ENCODE data around the gene ERBIN. TPM values are rescaled to one million over a fixed set of nuclear protein-coding genes. Genes with fewer than 3 reads are reported as not detected.

The ERBIN gene, protein sequence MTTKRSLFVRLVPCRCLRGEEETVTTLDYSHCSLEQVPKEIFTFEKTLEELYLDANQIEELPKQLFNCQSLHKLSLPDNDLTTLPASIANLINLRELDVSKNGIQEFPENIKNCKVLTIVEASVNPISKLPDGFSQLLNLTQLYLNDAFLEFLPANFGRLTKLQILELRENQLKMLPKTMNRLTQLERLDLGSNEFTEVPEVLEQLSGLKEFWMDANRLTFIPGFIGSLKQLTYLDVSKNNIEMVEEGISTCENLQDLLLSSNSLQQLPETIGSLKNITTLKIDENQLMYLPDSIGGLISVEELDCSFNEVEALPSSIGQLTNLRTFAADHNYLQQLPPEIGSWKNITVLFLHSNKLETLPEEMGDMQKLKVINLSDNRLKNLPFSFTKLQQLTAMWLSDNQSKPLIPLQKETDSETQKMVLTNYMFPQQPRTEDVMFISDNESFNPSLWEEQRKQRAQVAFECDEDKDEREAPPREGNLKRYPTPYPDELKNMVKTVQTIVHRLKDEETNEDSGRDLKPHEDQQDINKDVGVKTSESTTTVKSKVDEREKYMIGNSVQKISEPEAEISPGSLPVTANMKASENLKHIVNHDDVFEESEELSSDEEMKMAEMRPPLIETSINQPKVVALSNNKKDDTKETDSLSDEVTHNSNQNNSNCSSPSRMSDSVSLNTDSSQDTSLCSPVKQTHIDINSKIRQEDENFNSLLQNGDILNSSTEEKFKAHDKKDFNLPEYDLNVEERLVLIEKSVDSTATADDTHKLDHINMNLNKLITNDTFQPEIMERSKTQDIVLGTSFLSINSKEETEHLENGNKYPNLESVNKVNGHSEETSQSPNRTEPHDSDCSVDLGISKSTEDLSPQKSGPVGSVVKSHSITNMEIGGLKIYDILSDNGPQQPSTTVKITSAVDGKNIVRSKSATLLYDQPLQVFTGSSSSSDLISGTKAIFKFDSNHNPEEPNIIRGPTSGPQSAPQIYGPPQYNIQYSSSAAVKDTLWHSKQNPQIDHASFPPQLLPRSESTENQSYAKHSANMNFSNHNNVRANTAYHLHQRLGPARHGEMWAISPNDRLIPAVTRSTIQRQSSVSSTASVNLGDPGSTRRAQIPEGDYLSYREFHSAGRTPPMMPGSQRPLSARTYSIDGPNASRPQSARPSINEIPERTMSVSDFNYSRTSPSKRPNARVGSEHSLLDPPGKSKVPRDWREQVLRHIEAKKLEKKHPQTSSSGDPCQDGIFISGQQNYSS (N-terminal part only)
- 21.8 to 31.2 TPM (median 24.9 TPM) in 5 replicates for total RNA-seq (2022; extraction: Qiagen RNA extraction)

DNA sequence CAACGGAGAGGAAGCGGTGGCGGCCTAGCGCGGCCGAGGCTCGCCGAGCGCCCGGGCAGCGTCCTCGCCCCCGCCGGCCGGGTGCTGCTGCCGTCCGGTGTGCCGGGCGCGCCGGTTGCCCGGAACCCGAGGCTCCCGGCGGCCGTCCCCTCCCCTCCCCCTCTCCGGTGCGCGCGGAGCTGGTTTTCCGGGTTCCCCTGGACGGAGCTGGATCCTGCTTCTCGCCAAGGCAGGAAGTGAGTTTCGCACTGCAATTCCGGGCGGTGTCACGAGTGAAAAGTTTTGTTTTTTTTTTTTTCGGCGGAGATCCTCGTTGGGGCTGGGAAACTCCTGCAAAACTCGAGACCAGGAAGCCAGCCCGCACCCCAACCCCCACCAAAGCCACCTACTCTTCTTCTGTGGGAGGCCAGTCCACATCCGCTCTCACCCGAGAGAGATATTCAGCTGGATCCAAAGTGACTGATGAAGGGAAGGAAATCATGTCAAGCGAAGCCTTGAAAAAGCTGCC lies at the start of gene ERBIN:
ERBIN (plus strand) TSS at position 300 of the 508 bp plus-strand sequence. CDS start 66,144 bp downstream, outside the sequence.

Other genes with a start within 250 kb of the ERBIN start
- gene SGTB, start 204.5 kb upstream of the ERBIN start, total RNA-seq (2022; extraction: Qiagen RNA extraction): 5.3 to 9.9 TPM (median 7.6 TPM) in 5 replicates
- 51.2 to 70.0 TPM (median 63.1 TPM) in 5 replicates for gene NLN, start 204.4 kb upstream of the ERBIN start, total RNA-seq (2022; extraction: Qiagen RNA extraction)
- 26.1 to 33.2 TPM (median 30.9 TPM) in 5 replicates for gene SREK1, start 217.7 kb downstream of the ERBIN start, total RNA-seq (2022; extraction: Qiagen RNA extraction)